Measurements from ENCODE around the gene SAMD8.
A peak's percentile ranks its signal among the peaks of the same experiment; 100 is the strongest.

Gene SAMD8

DNA sequence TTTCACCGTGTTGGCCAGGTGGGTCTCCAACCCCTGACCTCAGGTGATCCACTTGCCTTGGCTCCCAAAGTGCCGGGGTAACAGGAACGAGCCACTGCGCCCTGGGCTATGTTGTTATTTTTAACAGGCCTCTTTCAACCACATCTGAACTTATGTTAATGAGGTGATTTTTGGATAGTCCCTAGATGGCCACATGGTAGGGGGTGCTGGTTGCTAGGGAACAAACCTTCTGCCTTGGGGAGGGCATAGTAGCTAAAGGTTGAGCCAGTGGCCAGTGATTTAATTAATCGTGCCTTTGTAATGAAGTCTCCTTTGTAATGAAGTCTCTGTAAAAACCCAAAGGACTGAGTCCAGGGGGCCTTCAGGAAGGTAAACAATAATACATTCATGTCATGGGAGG lies 115.2 kb downstream of the SAMD8 start:
- DNase-seq (ENCODE audit: low read depth): no peak
- TF ChIP-seq MYC (IDR thresholded peaks at IDR 0.05; ENCODE audit: low read depth, low read length) (no peak), CTCF (IDR thresholded peaks at IDR 0.05; ENCODE audit: low read depth, low read length) (no peak), POLR2A (IDR thresholded peaks at IDR 0.05; ENCODE audit: extremely low read depth, insufficient read length) (no peak), MAX (IDR thresholded peaks at IDR 0.05; ENCODE audit: low read depth, low read length) (no peak)
- H3K4me3 ChIP-seq (ENCODE audit: low read depth, low read length): no peak overlapping the region

DNA sequence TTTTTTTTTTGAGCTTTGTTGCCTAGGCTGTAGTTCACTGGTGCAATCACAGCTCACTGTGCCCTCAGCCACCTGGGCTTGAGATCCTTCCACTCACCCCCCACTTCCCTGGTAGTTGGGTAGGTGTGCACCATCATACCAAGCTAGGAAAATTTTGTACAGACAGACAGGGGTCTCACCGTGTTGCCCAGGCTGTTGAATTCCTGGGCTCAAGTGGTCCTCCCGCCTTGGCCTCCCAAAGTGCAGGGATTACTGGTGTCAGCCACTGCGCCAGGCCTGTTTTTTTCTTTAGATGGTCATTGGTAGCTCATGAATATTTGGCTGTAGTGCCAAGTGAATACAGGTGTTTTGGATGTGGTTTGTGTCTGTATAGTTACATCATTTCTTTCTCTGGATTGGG lies 116.8 kb downstream of the SAMD8 start:
- DNase-seq (ENCODE audit: low read depth): no peak
- no peak for TF ChIP-seq POLR2A (IDR thresholded peaks at IDR 0.05; ENCODE audit: extremely low read depth, insufficient read length)
- no peak for TF ChIP-seq CTCF (IDR thresholded peaks at IDR 0.05; ENCODE audit: low read depth, low read length)
- TF ChIP-seq MYC (IDR thresholded peaks at IDR 0.05; ENCODE audit: low read depth, low read length): no peak
- no peak for TF ChIP-seq MAX (IDR thresholded peaks at IDR 0.05; ENCODE audit: low read depth, low read length)
- no peak overlapping the region for H3K4me3 ChIP-seq (ENCODE audit: low read depth, low read length)

GRCh38 chr10:75228834-75229233 lies 117.4 kb downstream of the SAMD8 start:
- no peak for TF ChIP-seq MAX (IDR thresholded peaks at IDR 0.05; ENCODE audit: low read depth, low read length)
- no peak for TF ChIP-seq MYC (IDR thresholded peaks at IDR 0.05; ENCODE audit: low read depth, low read length)
- no peak for TF ChIP-seq CTCF (IDR thresholded peaks at IDR 0.05; ENCODE audit: low read depth, low read length)
- no peak for TF ChIP-seq POLR2A (IDR thresholded peaks at IDR 0.05; ENCODE audit: extremely low read depth, insufficient read length)

DNA sequence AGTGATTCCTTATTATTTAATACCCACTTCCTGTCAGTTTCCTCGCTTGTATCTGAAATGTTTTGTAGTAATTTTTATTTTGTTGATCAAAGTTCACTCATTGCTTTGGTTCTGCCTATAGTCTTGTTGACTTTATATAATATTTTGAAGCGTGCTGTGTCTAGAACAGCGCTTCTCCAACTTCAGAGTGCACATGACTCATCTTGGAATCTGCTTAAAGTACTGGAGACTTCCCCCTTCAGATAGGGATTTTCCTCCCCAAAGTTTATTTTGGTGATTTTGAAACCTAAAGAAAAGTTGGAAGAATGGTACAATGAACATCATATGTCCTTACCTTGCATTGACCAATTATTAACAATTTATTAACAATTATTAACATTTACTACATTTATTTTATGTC lies 118.5 kb downstream of the SAMD8 start:
- no peak for TF ChIP-seq POLR2A (IDR thresholded peaks at IDR 0.05; ENCODE audit: extremely low read depth, insufficient read length)
- TF ChIP-seq MYC (IDR thresholded peaks at IDR 0.05; ENCODE audit: low read depth, low read length): no peak
- TF ChIP-seq MAX (IDR thresholded peaks at IDR 0.05; ENCODE audit: low read depth, low read length): no peak
- TF ChIP-seq CTCF (IDR thresholded peaks at IDR 0.05; ENCODE audit: low read depth, low read length): no peak
- DNase-seq (ENCODE audit: low read depth): no peak

More at GRCh38 chr10:75228834-75229233, 117.4 kb downstream of the SAMD8 start:
- H3K4me3 ChIP-seq (ENCODE audit: low read depth, low read length): no peak overlapping the region
- no peak for DNase-seq (ENCODE audit: low read depth)

GRCh38 chr10:75230600-75231038 lies 119.2 kb downstream of the SAMD8 start:
- no peak overlapping the region for H3K4me3 ChIP-seq (ENCODE audit: low read depth, low read length)
- TF ChIP-seq MAX (IDR thresholded peaks at IDR 0.05; ENCODE audit: low read depth, low read length): no peak
- TF ChIP-seq MYC (IDR thresholded peaks at IDR 0.05; ENCODE audit: low read depth, low read length): no peak
- TF ChIP-seq CTCF (IDR thresholded peaks at IDR 0.05; ENCODE audit: low read depth, low read length): peak; percentile 95
- DNase-seq (ENCODE audit: low read depth): peak; percentile 90

More for the DNA sequence above, 118.5 kb downstream of the SAMD8 start:
- no peak overlapping the region for H3K4me3 ChIP-seq (ENCODE audit: low read depth, low read length)
